Activated T-helper 1 cell treated with anti-CD3 and anti-CD28 coated beads, Interleukin-2, amount 50 U/mL, for 16 hours (primary cell): ENCODE measurements around the gene GRM5.
"Not testable (repeated sequence)": the region's sequence is repeated elsewhere in the genome, so short reads cannot be mapped to it uniquely, and the experiment has no call there.

ENCODE experiments used
- DNase-seq, 2 donors: peaks; one replicate each; pipeline ENCODE4 v3.0.0-alpha.2; 2020; ENCODE audit warnings: low read depth in 1 of 2, low spot score in 1 of 2

GRM5 gene

GRCh38 chr11:89065651-89066201, at the start of gene GRM5:
Gene GRM5 (minus strand): TSS chr11:89065982. CDS start chr11:89047872, 18,110 bp downstream.
- DNase-seq: not testable (repeated sequence)

- not testable (repeated sequence) for DNase-seq
Observed at GRCh38 chr11:89097956-89098355, 32.2 kb upstream of the GRM5 start.

GRCh38 chr11:89093806-89094205, 28.0 kb upstream of the GRM5 start:
- not testable (repeated sequence) for DNase-seq

- DNase-seq: not testable (repeated sequence)
Observed at GRCh38 chr11:89084951-89085350, 19.2 kb upstream of the GRM5 start.

GRCh38 chr11:89070911-89071310, 5.1 kb upstream of the GRM5 start:
- not testable (repeated sequence) for DNase-seq

GRCh38 chr11:89067264-89067663, 1.5 kb upstream of the GRM5 start:
- no peak for DNase-seq

- DNase-seq: no peak
Observed at GRCh38 chr11:89065066-89065465, 716 bp downstream of the GRM5 start.

- DNase-seq: not testable (repeated sequence)
Observed at GRCh38 chr11:89063481-89063951, 2.3 kb downstream of the GRM5 start.

- DNase-seq: not testable (repeated sequence)
Observed at GRCh38 chr11:89062771-89063298, 2.9 kb downstream of the GRM5 start.

- not testable (repeated sequence) for DNase-seq
Observed at GRCh38 chr11:89061839-89062238, 3.9 kb downstream of the GRM5 start.

GRCh38 chr11:89057406-89057805, 8.4 kb downstream of the GRM5 start:
- DNase-seq: not testable (repeated sequence)

- DNase-seq: no peak
Observed at GRCh38 chr11:89052220-89052619, 13.6 kb downstream of the GRM5 start.

GRCh38 chr11:89047159-89047558, 18.6 kb downstream of the GRM5 start:
- DNase-seq: not testable (repeated sequence)

GRCh38 chr11:89043861-89044588, 21.8 kb downstream of the GRM5 start:
- not testable (repeated sequence) for DNase-seq

GRCh38 chr11:89029671-89030070, 36.1 kb downstream of the GRM5 start:
- not testable (repeated sequence) for DNase-seq

- DNase-seq: no peak
Observed at GRCh38 chr11:89021339-89021738, 44.4 kb downstream of the GRM5 start.

GRCh38 chr11:89019827-89020547, 45.8 kb downstream of the GRM5 start:
- not testable (repeated sequence) for DNase-seq

GRCh38 chr11:89016214-89016613, 49.6 kb downstream of the GRM5 start:
- DNase-seq: no peak

GRCh38 chr11:89015614-89016013, 50.2 kb downstream of the GRM5 start:
- no peak for DNase-seq

- not testable (repeated sequence) for DNase-seq
Observed at GRCh38 chr11:89000852-89001251, 64.9 kb downstream of the GRM5 start.

- DNase-seq: no peak
Observed at GRCh38 chr11:88979641-88980040, 86.1 kb downstream of the GRM5 start.

GRCh38 chr11:88978992-88979391, 86.8 kb downstream of the GRM5 start:
- not testable (repeated sequence) for DNase-seq
